Activated CD4-positive, alpha-beta T cell treated with anti-CD3 and anti-CD28 coated beads for 48 hours (primary cell): ENCODE results near the gene STIM1.
A peak's percentile ranks its signal among the peaks of the same experiment; 100 is the strongest.

ENCODE experiments used
- DNase-seq: peaks from one replicate; pipeline ENCODE4 v3.0.0-alpha.2; 2020

The STIM1 gene

GRCh38 chr11:3956038-3956437 is 100.6 kb downstream of the STIM1 start:
- no peak for DNase-seq

GRCh38 chr11:3956748-3957147 is 101.3 kb downstream of the STIM1 start:
- no peak for DNase-seq

- DNase-seq, result no peak
Observed at GRCh38 chr11:3957437-3957836, 102.0 kb downstream of the STIM1 start.

- no peak for DNase-seq
Observed at GRCh38 chr11:3958281-3958680, 102.8 kb downstream of the STIM1 start.

- no peak for DNase-seq
Observed at GRCh38 chr11:3959015-3959902, 103.8 kb downstream of the STIM1 start.

GRCh38 chr11:3959903-3960265 is 104.4 kb downstream of the STIM1 start:
- DNase-seq, result no peak

- no peak for DNase-seq
Observed at GRCh38 chr11:3962406-3962840, 107.0 kb downstream of the STIM1 start.

GRCh38 chr11:3964056-3964455 is 108.6 kb downstream of the STIM1 start:
- DNase-seq, result no peak

GRCh38 chr11:3964935-3965604 is 109.6 kb downstream of the STIM1 start:
- DNase-seq, result no peak

- DNase-seq, result no peak
Observed at GRCh38 chr11:3967695-3968094, 112.2 kb downstream of the STIM1 start.

- no peak for DNase-seq
Observed at GRCh38 chr11:3969200-3969599, 113.7 kb downstream of the STIM1 start.

- peak; percentile 43 for DNase-seq
Observed at GRCh38 chr11:3969613-3970012, 114.1 kb downstream of the STIM1 start.

- DNase-seq, result peak; percentile 44
Observed at GRCh38 chr11:3970108-3970507, 114.6 kb downstream of the STIM1 start.

GRCh38 chr11:3971756-3972404 is 116.4 kb downstream of the STIM1 start:
- DNase-seq, result no peak

GRCh38 chr11:3972431-3972830 is 117.0 kb downstream of the STIM1 start:
- DNase-seq, result no peak

GRCh38 chr11:3977078-3977477 is 121.6 kb downstream of the STIM1 start:
- no peak for DNase-seq

- DNase-seq, result no peak
Observed at GRCh38 chr11:3981084-3981633, 125.7 kb downstream of the STIM1 start.

GRCh38 chr11:3982431-3982830 is 127.0 kb downstream of the STIM1 start:
- DNase-seq, result no peak

- DNase-seq, result no peak
Observed at GRCh38 chr11:3983101-3983500, 127.6 kb downstream of the STIM1 start.

- DNase-seq, result peak; percentile 47
Observed at GRCh38 chr11:3984896-3985295, 129.4 kb downstream of the STIM1 start.

GRCh38 chr11:3985631-3986030 is 130.2 kb downstream of the STIM1 start:
- no peak for DNase-seq

GRCh38 chr11:3986301-3986700 is 130.8 kb downstream of the STIM1 start:
- no peak for DNase-seq

- no peak for DNase-seq
Observed at GRCh38 chr11:3989276-3989920, 133.9 kb downstream of the STIM1 start.
